ENCODE data around the gene FBXL20.

The FBXL20 gene

GRCh38 chr17:39393736-39394135 lies 7.7 kb downstream of the FBXL20 start:
- H3K27me3 ChIP-seq (ENCODE audit: insufficient read depth, low read depth), result no peaks in the 10 kb centered on the region
- no peak overlapping the region for H3K9ac ChIP-seq
- no peaks in the 10 kb centered on the region for H3K36me3 ChIP-seq (ENCODE audit: insufficient read depth)
- no peak overlapping the region for H2AFZ ChIP-seq (ENCODE audit: low read depth)
- H3K79me2 ChIP-seq (ENCODE audit: insufficient read depth, low read depth), result peaks cover 3% of the 10 kb centered on the region; the same call in 1 of the 2 replicates
- H3K4me3 ChIP-seq (IDR thresholded peaks at IDR 0.05; ENCODE audit: insufficient read depth, low read depth, low read length), result no peak overlapping the region
- H3K4me1 ChIP-seq (ENCODE audit: low read depth, poor library complexity, severe bottlenecking), result peaks cover 6% of the 10 kb centered on the region
- no peak overlapping the region for H3K4me2 ChIP-seq
- H3K27ac ChIP-seq, result no peak overlapping the region
- TF ChIP-seq CTCF (conservative IDR thresholded peaks at IDR 0.05; ENCODE audit: low read depth, low read length), result 0 out of 2 replicates have a peak, but pooled peaks have one; percentile 18
- H4K20me1 ChIP-seq (ENCODE audit: insufficient read depth), result no peaks in the 10 kb centered on the region

- no peak for TF ChIP-seq CTCF (conservative IDR thresholded peaks at IDR 0.05; ENCODE audit: low read depth, low read length)
- Histone ChIP-seq H2AFZ (ENCODE audit: low read depth) (no peak overlapping the region), H3K79me2 (ENCODE audit: insufficient read depth, low read depth) (no peaks in the 10 kb centered on the region), H3K27me3 (ENCODE audit: insufficient read depth, low read depth) (no peaks in the 10 kb centered on the region), H3K4me3 (IDR thresholded peaks at IDR 0.05; ENCODE audit: insufficient read depth, low read depth, low read length) (no peak overlapping the region), H3K4me2 (no peak overlapping the region), H4K20me1 (ENCODE audit: insufficient read depth) (no peaks in the 10 kb centered on the region), H3K27ac (no peak overlapping the region), H3K36me3 (ENCODE audit: insufficient read depth) (no peaks in the 10 kb centered on the region), H3K9ac (no peak overlapping the region), H3K4me1 (ENCODE audit: low read depth, poor library complexity, severe bottlenecking) (peaks cover 6% of the 10 kb centered on the region)
Measured at GRCh38 chr17:39391448-39391847, 10.0 kb downstream of the FBXL20 start.

GRCh38 chr17:39385040-39385439 lies 16.4 kb downstream of the FBXL20 start:
- no peaks in the 10 kb centered on the region for H3K4me1 ChIP-seq (ENCODE audit: low read depth, poor library complexity, severe bottlenecking)
- H3K27ac ChIP-seq, result no peak overlapping the region
- no peak overlapping the region for H3K9ac ChIP-seq
- no peaks in the 10 kb centered on the region for H4K20me1 ChIP-seq (ENCODE audit: insufficient read depth)
- no peaks in the 10 kb centered on the region for H3K27me3 ChIP-seq (ENCODE audit: insufficient read depth, low read depth)
- H3K4me3 ChIP-seq (IDR thresholded peaks at IDR 0.05; ENCODE audit: insufficient read depth, low read depth, low read length), result no peak overlapping the region
- no peak overlapping the region for H2AFZ ChIP-seq (ENCODE audit: low read depth)
- no peaks in the 10 kb centered on the region for H3K79me2 ChIP-seq (ENCODE audit: insufficient read depth, low read depth)
- no peaks in the 10 kb centered on the region for H3K36me3 ChIP-seq (ENCODE audit: insufficient read depth)
- no peak overlapping the region for H3K4me2 ChIP-seq
- no peak for TF ChIP-seq CTCF (conservative IDR thresholded peaks at IDR 0.05; ENCODE audit: low read depth, low read length)

- Histone ChIP-seq H3K79me2 (ENCODE audit: insufficient read depth, low read depth) (no peaks in the 10 kb centered on the region; the same call in 1 of the 2 replicates), H3K27me3 (ENCODE audit: insufficient read depth, low read depth) (no peaks in the 10 kb centered on the region), H3K4me1 (ENCODE audit: low read depth, poor library complexity, severe bottlenecking) (no peaks in the 10 kb centered on the region), H3K36me3 (ENCODE audit: insufficient read depth) (no peaks in the 10 kb centered on the region), H2AFZ (ENCODE audit: low read depth) (no peak overlapping the region), H3K4me3 (IDR thresholded peaks at IDR 0.05; ENCODE audit: insufficient read depth, low read depth, low read length) (no peak overlapping the region), H3K27ac (no peak overlapping the region), H3K9ac (no peak overlapping the region), H3K4me2 (no peak overlapping the region), H4K20me1 (ENCODE audit: insufficient read depth) (no peaks in the 10 kb centered on the region)
- TF ChIP-seq CTCF (conservative IDR thresholded peaks at IDR 0.05; ENCODE audit: low read depth, low read length), result no peak
Measured at GRCh38 chr17:39380144-39380543, 21.3 kb downstream of the FBXL20 start.
